Glutamatergic neuron (in vitro differentiated cells): Measurements from ENCODE around the gene HGFAC. TPM values are rescaled to one million over a fixed set of nuclear protein-coding genes. Genes with fewer than 3 reads are reported as not detected.

ENCODE experiments used
- DNase-seq: peaks from one replicate; pipeline ENCODE4 v3.0.0; 2022
- H3K27ac Mint-ChIP-seq: one replicate; pipeline ENCODE4 v1.8.0; 2020; ENCODE audit warnings: mild to moderate bottlenecking, mixed read lengths, inconsistent platforms; ENCODE audit not compliant: unreplicated experiment
- H3K27me3 Mint-ChIP-seq: one replicate; pipeline ENCODE4 v1.8.0; 2020; ENCODE audit warnings: mild to moderate bottlenecking, moderate library complexity, mixed read lengths, inconsistent platforms; ENCODE audit not compliant: unreplicated experiment
- H3K36me3 Mint-ChIP-seq: one replicate; pipeline ENCODE4 v1.8.0; 2020; ENCODE audit warnings: mild to moderate bottlenecking, mixed read lengths, inconsistent platforms; ENCODE audit not compliant: unreplicated experiment
- H3K4me1 Mint-ChIP-seq: one replicate; pipeline ENCODE4 v1.8.0; 2020; ENCODE audit warnings: mild to moderate bottlenecking, low read depth, mixed read lengths, inconsistent platforms; ENCODE audit not compliant: unreplicated experiment
- H3K4me3 Mint-ChIP-seq: one replicate; pipeline ENCODE4 v1.8.0; 2020; ENCODE audit warnings: mild to moderate bottlenecking, mixed read lengths, inconsistent platforms; ENCODE audit not compliant: unreplicated experiment
- H3K9me3 Mint-ChIP-seq: one replicate; pipeline ENCODE4 v1.8.0; 2020; ENCODE audit warnings: mild to moderate bottlenecking, moderate library complexity, mixed read lengths, inconsistent platforms; ENCODE audit not compliant: unreplicated experiment
- total RNA-seq: library from RNA; stranded (reverse); fragmentation: NEBNext Ultra II Directional; extraction: Animal tissue kit (Norgen Biotek cat#: 25700); gene quantifications from one replicate; pipeline ENCODE4 v1.2.1, GENCODE V29; 2021; ENCODE audit not compliant: unreplicated experiment
- TF ChIP-seq, protein P1 (sequence below): fragments of 200-600 bp; sonication (generic); IDR thresholded peaks from one replicate; pipeline ENCODE4 v1.5.0; 2021; ENCODE audit not compliant: partially characterized antibody, unreplicated experiment

The HGFAC gene
- total RNA-seq, 1 donor from 2014 or later = 9.4 TPM

DNA sequence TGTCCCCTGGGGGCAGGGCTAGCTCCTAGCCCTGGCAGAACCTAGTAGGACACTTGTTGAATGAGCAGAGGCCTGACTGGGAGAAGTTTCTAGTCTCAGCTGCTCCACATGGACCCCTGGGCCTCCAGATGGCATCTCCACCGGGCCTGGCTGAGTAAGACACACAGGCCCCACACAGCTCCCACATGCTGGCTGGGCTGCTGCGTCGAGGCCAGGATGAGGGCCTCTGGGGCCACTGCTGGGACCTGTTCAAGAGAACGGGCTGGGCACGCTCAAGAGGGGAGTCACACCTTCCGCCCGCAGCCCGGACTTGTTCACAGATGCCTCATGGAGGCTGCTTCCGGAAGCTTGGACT, 4.2 kb upstream of the HGFAC start:
- Mint-ChIP-seq H3K27ac (no peak overlapping the region), H3K36me3 (no peaks in the 10 kb centered on the region), H3K27me3 (peaks cover 3% of the 10 kb centered on the region), H3K4me3 (no peak overlapping the region), H3K9me3 (peaks cover 4% of the 10 kb centered on the region), H3K4me1 (peaks cover 10% of the 10 kb centered on the region)
- TF ChIP-seq, protein P1, sequence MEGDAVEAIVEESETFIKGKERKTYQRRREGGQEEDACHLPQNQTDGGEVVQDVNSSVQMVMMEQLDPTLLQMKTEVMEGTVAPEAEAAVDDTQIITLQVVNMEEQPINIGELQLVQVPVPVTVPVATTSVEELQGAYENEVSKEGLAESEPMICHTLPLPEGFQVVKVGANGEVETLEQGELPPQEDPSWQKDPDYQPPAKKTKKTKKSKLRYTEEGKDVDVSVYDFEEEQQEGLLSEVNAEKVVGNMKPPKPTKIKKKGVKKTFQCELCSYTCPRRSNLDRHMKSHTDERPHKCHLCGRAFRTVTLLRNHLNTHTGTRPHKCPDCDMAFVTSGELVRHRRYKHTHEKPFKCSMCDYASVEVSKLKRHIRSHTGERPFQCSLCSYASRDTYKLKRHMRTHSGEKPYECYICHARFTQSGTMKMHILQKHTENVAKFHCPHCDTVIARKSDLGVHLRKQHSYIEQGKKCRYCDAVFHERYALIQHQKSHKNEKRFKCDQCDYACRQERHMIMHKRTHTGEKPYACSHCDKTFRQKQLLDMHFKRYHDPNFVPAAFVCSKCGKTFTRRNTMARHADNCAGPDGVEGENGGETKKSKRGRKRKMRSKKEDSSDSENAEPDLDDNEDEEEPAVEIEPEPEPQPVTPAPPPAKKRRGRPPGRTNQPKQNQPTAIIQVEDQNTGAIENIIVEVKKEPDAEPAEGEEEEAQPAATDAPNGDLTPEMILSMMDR = no peak
- peak; percentile 13 for DNase-seq

DNA sequence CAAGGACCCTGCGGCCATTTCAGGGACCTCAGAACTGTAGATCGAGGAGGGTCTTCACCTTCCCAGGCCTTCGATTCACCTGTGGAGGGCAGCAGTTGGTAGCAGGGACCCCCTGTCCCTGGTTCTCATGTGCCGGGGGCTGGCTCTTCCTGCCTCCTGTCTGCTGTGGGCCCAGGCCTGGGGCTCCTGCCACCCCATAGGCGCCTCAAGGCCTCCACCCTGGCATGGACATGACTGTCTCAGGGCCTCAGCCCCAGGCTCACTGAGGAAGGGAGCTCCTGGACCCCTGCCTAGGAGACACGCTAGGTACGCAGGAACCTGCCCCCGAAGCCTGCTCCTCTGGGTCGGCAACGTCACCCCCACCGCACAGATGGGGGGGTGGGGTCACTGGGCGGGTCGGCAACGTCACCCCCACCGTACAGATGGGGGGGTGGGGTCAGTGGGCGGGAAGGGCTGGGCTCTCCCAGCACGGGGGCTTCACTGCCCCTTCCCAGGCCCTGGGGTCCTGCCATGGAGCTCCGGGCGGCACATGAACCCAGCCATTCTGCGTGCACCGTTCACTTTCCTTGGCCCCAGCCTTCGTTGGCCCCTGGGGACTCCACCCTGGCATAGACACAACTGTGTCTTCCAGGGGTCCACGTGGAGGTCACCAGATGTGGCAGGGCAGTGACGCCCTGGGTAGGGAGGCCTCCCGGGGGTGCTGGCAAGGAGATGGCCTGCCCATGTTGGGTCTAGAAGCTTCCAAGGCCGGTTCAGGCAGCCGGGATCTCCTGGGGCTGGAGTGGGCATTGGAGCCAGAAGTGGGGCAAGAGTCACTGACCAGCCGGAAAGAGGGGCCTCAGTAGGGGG, 3.5 kb upstream of the HGFAC start:
- peak; percentile 19 for DNase-seq
- Mint-ChIP-seq H3K4me1 (peaks cover 10% of the 10 kb centered on the region), H3K27me3 (peaks cover 3% of the 10 kb centered on the region), H3K4me3 (no peak overlapping the region), H3K36me3 (no peaks in the 10 kb centered on the region), H3K9me3 (peaks cover 4% of the 10 kb centered on the region), H3K27ac (no peak overlapping the region)
- TF ChIP-seq, protein P1 = no peak

DNA sequence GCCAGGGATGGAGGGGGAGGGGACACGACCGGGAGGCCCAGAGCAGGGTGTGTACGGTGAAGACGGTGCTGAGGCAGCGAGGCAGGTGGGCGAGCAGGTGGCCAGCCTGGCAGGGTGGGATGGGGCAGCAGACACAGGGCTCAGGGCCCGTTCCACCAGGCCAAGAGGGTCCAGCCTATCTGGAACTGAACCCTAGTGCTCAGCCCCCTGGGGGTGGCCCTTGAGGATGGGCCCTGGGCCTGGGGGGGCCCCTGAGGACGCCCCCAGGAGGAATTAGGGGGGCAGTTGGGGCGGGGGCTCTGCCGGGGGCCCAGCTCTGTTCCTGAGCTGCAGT, 3.0 kb upstream of the HGFAC start:
- Mint-ChIP-seq H3K27me3 (peaks cover 2% of the 10 kb centered on the region), H3K9me3 (peaks cover 4% of the 10 kb centered on the region), H3K36me3 (no peaks in the 10 kb centered on the region), H3K4me3 (no peak overlapping the region), H3K4me1 (peaks cover 10% of the 10 kb centered on the region), H3K27ac (no peak overlapping the region)
- DNase-seq = no peak
- TF ChIP-seq, protein P1 = no peak

DNA sequence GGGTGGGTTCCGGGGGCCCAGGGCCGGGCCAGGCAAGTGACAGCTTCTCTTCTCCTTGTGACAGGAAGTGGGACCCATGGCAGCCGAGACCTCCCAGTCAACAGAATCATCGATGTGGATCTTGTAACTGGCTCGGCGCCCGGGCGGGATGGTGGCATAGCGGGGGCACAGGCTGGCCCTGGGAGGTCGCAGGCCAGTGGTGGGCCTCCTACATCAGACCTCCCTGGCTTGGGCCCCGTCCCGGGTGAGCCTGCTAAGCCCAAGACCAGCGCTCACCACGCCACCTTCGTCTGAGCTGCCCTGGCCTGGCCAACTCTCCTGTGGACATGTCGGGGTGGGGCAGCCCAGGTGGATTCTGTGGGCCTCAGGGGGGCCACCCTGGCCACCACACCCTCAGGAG, 2.4 kb upstream of the HGFAC start:
- Mint-ChIP-seq H3K9me3 (peaks cover 3% of the 10 kb centered on the region), H3K4me1 (peaks cover 8% of the 10 kb centered on the region), H3K4me3 (no peak overlapping the region), H3K36me3 (no peaks in the 10 kb centered on the region), H3K27ac (no peak overlapping the region), H3K27me3 (no peaks in the 10 kb centered on the region)
- DNase-seq = peak; percentile 15
- TF ChIP-seq, protein P1 = no peak

DNA sequence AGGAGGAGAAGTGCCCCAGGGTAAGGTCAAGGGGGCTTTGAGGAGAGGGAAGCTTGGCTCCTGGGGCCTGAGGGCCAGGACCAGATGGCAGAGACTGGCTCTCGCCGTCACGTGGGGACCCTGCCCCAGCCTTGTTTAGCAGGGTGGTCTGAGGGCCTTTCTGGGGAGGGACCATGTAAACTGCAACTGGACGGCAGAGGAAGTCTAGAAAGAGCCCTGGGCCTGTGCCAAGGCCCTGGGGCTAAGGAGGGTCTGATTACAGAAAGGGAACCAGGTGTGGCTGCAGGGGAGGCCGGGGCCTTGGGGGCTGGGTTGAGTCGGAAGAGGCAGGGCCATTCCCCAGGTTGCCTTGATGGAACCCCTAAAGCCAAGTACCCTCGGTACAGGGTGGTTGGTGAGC, 1.8 kb upstream of the HGFAC start:
- H3K36me3 Mint-ChIP-seq = no peaks in the 10 kb centered on the region
- H3K4me1 Mint-ChIP-seq = peaks cover 4% of the 10 kb centered on the region
- no peak overlapping the region for H3K27ac Mint-ChIP-seq
- TF ChIP-seq, protein P1 = no peak
- H3K27me3 Mint-ChIP-seq = no peaks in the 10 kb centered on the region
- no peak overlapping the region for H3K4me3 Mint-ChIP-seq
- H3K9me3 Mint-ChIP-seq = no peaks in the 10 kb centered on the region
- DNase-seq = peak; percentile 9
